ENCODE results near the gene BCAN. TPM values are rescaled to one million over a fixed set of nuclear protein-coding genes. Genes with fewer than 3 reads are reported as not detected.

Gene BCAN
- total RNA-seq, 2 experiments from 2014 or later = not detected

DNA sequence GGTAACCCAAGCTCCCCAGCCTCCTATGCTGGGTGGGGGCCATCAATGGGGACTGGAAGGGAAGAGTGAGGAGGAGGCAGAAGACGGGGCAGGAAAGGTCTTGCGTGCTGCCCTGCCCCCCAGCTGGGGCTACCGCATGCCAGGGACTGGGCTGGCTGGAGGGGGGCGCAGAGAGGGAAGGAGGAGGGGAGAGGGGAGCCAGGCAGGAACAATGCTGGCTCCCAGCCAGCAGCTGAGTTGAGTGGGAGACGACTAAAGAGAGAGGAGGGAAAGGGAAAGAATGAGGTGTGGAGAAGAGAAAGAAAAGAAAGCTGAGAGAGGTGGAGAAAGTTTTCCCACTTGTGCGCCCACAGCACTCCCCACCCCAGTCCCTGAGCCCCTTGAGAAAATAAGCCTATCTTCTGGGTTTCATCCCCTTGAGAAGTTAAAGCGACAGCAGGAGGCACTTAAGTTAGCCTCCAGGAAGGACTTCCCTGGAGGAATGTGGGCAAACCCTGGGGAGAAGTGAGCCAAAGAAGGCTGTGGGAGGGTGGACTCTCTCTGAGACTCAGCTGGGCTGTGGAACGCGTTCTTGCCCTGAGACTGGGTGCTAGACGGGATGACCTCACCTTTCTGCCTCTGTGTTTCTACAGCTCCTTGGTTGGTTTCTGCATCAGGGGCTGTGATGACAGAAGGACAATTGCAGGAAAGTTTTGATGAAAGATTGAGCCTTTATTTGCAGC lies 48.2 kb downstream of the BCAN start:
- H3K27me3 Mint-ChIP-seq (ENCODE audit: low read depth) = peaks cover 49% of the 10 kb centered on the region
- no peak overlapping the region for H3K4me3 Mint-ChIP-seq
- no peaks in the 10 kb centered on the region for H3K9me3 Mint-ChIP-seq
- no peak for DNase-seq
- peaks cover 24% of the 10 kb centered on the region for H3K4me1 Mint-ChIP-seq (ENCODE audit: low read depth)
- H3K36me3 Mint-ChIP-seq (ENCODE audit: low read depth) = no peaks in the 10 kb centered on the region
- no peak overlapping the region for H3K27ac Mint-ChIP-seq
- CTCF ChIA-PET = interaction anchor here (0.5 to 7.4 kb wide), 45 partner anchors 10 to 329 kb away, joined by 3 to 183 read pairs (median 5); partner anchors contain the start of genes BCAN, CRABP2, INSRR and ISG20L2
- intact Hi-C loops (cut with micrococcal nuclease) = loop anchor here (1.0 kb wide), 4 partner anchors 15 to 200 kb away; partner anchors contain the start of genes CRABP2 and NTRK1

GRCh38 chr1:156690675-156691036 lies 48.7 kb downstream of the BCAN start:
- DNase-seq = no peak
- H3K27ac Mint-ChIP-seq = no peak overlapping the region
- peaks cover 49% of the 10 kb centered on the region for H3K27me3 Mint-ChIP-seq (ENCODE audit: low read depth)
- peaks cover 24% of the 10 kb centered on the region for H3K4me1 Mint-ChIP-seq (ENCODE audit: low read depth)
- H3K36me3 Mint-ChIP-seq (ENCODE audit: low read depth) = no peaks in the 10 kb centered on the region
- H3K4me3 Mint-ChIP-seq = no peak overlapping the region
- no peaks in the 10 kb centered on the region for H3K9me3 Mint-ChIP-seq
- CTCF ChIA-PET = interaction anchor here (0.6 to 7.4 kb wide), 28 partner anchors 10 to 318 kb away, joined by 3 to 183 read pairs (median 10); partner anchors contain the start of genes CRABP2, INSRR, ISG20L2 and METTL25B
- intact Hi-C loops (cut with micrococcal nuclease) = no loop called here

- intact Hi-C loops (cut with micrococcal nuclease) = no loop called here
- CTCF ChIA-PET = interaction anchor here (0.6 to 7.4 kb wide), 14 partner anchors 13 to 214 kb away, joined by 3 to 183 read pairs (median 22); partner anchors contain the start of genes CRABP2, ISG20L2, METTL25B and NES
Measured at GRCh38 chr1:156691191-156691590, 49.3 kb downstream of the BCAN start.

DNA sequence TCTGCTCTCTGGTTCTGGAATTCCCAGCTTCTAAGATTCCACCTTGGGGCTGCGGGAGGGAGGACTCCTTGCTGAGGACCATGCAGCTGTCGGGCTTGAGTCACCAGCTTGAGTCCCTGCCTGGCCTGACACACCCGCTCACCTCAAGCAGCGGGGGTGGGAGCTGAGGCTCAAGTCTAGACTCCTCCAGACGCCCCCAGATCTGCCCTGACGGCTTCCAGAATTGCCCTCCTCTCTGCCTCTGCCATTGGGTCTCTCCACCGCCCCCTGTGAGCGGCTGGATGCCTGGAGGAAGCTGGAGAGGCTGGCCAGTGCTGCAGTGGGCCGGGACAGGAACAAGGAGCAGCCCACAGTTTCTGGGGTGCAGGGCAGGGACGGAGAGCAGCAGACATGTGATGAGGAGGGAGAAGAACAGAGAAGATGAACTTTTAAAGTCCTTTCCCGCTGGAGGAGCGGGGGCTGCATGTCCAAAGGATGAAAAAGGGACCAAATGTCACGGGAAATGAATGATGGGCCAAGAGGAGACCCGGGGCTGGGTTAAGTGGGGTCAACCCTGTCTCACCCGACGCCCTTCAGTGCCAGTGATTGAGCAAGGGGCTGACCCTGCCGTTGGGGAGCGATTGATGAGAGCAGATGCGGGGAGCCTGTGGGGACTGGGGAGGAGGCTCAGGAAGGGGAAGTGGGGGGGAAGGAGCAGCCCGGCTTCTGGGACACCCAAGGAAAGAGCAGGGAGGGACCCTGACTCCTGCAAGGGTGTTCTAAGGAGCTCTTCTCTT lies 49.9 kb downstream of the BCAN start:
- H3K4me1 Mint-ChIP-seq (ENCODE audit: low read depth) = peaks cover 24% of the 10 kb centered on the region
- no peak overlapping the region for H3K27ac Mint-ChIP-seq
- no peaks in the 10 kb centered on the region for H3K36me3 Mint-ChIP-seq (ENCODE audit: low read depth)

More at GRCh38 chr1:156691191-156691590, 49.3 kb downstream of the BCAN start:
- H3K4me1 Mint-ChIP-seq (ENCODE audit: low read depth) = peaks cover 24% of the 10 kb centered on the region
- H3K36me3 Mint-ChIP-seq (ENCODE audit: low read depth) = no peaks in the 10 kb centered on the region
- no peaks in the 10 kb centered on the region for H3K9me3 Mint-ChIP-seq
- H3K4me3 Mint-ChIP-seq = no peak overlapping the region
- H3K27me3 Mint-ChIP-seq (ENCODE audit: low read depth) = peaks cover 49% of the 10 kb centered on the region
- no peak overlapping the region for H3K27ac Mint-ChIP-seq
- no peak for DNase-seq

DNA sequence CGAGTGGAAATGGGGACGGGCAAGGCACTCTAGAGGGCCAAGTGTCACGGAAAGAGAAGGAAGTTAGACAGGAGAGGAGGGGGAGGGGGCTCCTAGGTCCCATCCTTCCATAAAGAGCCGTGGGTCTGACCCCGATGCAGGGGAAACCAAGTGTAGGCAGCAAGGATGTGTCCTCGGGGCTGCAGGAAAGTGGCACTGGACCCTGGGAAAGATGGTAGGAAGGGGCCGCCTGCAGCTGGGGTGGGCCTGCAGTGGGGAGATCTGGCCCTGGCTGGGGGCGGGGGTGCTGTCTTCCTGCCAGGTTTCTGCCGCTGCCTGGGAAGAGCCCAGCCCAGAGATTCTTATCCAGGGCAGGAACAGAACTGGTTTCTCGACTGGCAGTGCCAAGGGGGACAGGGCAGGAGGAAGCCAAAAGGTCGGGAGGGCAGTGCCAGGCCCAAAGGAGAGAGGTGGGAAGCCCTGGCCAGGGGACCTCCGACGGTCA lies 50.6 kb downstream of the BCAN start:
- Mint-ChIP-seq H3K4me1 (ENCODE audit: low read depth) (peaks cover 24% of the 10 kb centered on the region), H3K4me3 (no peak overlapping the region), H3K9me3 (no peaks in the 10 kb centered on the region), H3K27me3 (ENCODE audit: low read depth) (peaks cover 58% of the 10 kb centered on the region), H3K27ac (no peak overlapping the region), H3K36me3 (ENCODE audit: low read depth) (no peaks in the 10 kb centered on the region)
- intact Hi-C loops (cut with micrococcal nuclease) = no loop called here
- CTCF ChIA-PET = interaction anchor here (3.9 to 7.4 kb wide), 4 partner anchors 12 to 35 kb away, joined by 34 to 183 read pairs (median 110); partner anchors contain the start of genes CRABP2, ISG20L2, METTL25B and NES
- DNase-seq = no peak

More for the DNA sequence above, 49.9 kb downstream of the BCAN start:
- intact Hi-C loops (cut with micrococcal nuclease) = no loop called here
- DNase-seq = no peak
- CTCF ChIA-PET = interaction anchor here (1.0 to 7.4 kb wide), 9 partner anchors 12 to 168 kb away, joined by 3 to 183 read pairs (median 34); partner anchors contain the start of genes CRABP2, ISG20L2, METTL25B and NES
- H3K9me3 Mint-ChIP-seq = no peaks in the 10 kb centered on the region
- peaks cover 54% of the 10 kb centered on the region for H3K27me3 Mint-ChIP-seq (ENCODE audit: low read depth)
- H3K4me3 Mint-ChIP-seq = no peak overlapping the region

DNA sequence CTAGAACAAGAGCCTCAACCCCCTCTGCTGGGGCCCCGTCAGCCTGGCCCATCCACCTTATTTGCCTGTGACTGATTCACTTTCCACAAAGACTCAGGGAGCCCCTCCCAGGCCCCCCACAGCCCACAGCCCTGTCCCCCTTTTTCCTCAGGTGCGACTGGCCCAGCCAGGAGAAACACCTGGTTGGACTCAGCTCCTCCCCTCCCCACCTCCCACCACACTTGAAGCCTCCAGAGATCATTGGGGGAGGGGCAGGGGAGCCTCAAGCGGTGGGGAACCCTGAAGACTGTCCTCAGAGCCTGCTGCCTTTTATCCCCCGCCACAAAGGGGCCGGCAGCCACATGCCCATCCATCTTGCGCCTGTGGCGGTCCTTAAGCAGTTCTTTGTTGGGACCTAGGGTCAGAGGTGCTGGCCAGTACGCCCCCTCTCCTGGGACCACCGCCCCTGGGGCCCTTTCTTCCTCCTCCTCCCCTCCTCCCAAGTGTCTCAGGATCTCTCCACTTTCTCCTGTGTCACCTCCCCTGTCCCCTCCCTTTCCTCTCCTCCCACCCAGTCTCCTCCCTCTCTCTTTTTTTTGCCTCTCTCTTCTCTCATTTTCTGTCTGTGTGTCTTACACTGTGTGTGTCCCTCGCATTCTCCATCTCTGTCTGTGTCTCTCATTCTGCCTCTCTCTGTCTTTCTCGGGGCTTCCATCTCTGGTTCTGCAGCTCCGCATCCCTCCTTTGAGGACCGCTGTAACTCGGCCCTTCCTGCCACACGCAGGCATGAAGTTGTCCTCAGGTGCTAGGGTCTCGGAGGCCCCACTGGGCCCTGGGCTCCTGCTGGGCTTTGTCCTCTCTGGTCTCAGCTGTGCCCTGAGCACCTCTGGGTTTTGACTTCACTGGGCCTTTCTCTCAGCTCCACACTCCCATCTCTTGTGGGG lies 51.3 kb downstream of the BCAN start:
- Mint-ChIP-seq H3K36me3 (ENCODE audit: low read depth) (no peaks in the 10 kb centered on the region), H3K27ac (no peak overlapping the region)

DNA sequence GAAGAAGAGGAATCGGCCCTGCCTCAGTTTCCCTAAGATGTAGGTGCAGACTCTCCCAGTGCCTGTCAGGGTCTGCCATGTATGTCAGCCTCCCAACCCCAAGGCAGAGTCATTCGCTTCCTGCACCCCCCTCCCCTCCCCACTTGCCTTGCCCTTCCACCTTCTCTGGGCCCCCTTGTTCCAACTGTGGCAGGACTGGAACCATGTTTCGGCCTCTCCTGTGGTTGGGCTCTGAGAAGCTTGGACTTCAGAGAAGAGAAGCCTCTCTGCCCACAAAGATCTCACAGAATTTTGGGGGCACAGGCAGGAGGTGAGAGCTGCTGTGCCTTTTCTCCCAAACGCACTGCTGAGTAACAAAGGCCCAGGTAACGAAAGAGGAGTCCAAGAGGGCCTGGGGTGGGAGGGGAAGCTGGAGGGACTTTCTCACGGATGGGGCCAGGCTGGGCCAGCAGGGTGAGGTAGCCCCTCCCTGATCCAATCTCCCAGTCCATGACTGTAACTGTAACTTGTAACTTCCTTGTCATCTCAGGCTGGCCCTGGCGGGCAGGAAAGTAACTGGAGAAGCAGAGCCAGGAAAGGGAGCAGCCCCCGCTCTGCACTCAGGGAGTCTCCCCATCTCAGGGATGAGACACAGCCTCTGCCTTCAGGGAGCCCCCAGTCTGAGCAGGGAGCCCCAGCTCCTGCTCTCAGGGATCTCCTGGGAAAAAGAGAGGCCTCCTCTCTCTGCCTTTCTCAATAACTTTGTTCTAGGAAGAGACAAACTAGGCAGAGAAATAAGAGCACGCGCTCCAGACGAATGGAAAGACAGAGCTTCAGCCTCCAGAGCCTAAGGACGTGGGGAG lies 52.2 kb downstream of the BCAN start:
- H3K27ac Mint-ChIP-seq = no peak overlapping the region
- no peaks in the 10 kb centered on the region for H3K36me3 Mint-ChIP-seq (ENCODE audit: low read depth)
- H3K9me3 Mint-ChIP-seq = no peaks in the 10 kb centered on the region
- CTCF ChIA-PET = interaction anchor here (1.0 to 7.4 kb wide), 4 partner anchors 9 to 33 kb away, joined by 3 to 166 read pairs (median 7); partner anchors contain the start of genes CRABP2, ISG20L2 and METTL25B
- H3K4me1 Mint-ChIP-seq (ENCODE audit: low read depth) = peaks cover 24% of the 10 kb centered on the region
- no peak overlapping the region for H3K4me3 Mint-ChIP-seq
- intact Hi-C loops (cut with micrococcal nuclease) = no loop called here
- DNase-seq = no peak
- peaks cover 55% of the 10 kb centered on the region for H3K27me3 Mint-ChIP-seq (ENCODE audit: low read depth)

More for the DNA sequence above, 51.3 kb downstream of the BCAN start:
- CTCF ChIA-PET = interaction anchor here (4.7 to 7.4 kb wide), 3 partner anchors 11 to 34 kb away, joined by 53 to 183 read pairs (median 166); partner anchors contain the start of genes CRABP2, ISG20L2 and METTL25B
- Mint-ChIP-seq H3K27me3 (ENCODE audit: low read depth) (peaks cover 58% of the 10 kb centered on the region), H3K4me1 (ENCODE audit: low read depth) (peaks cover 24% of the 10 kb centered on the region), H3K4me3 (no peak overlapping the region), H3K9me3 (no peaks in the 10 kb centered on the region)
- DNase-seq = no peak
- intact Hi-C loops (cut with micrococcal nuclease) = no loop called here

- Mint-ChIP-seq H3K9me3 (no peaks in the 10 kb centered on the region), H3K27ac (no peak overlapping the region), H3K4me3 (no peak overlapping the region), H3K4me1 (ENCODE audit: low read depth) (peaks cover 22% of the 10 kb centered on the region), H3K36me3 (ENCODE audit: low read depth) (no peaks in the 10 kb centered on the region), H3K27me3 (ENCODE audit: low read depth) (peaks cover 55% of the 10 kb centered on the region)
- no peak for DNase-seq
- CTCF ChIA-PET = interaction anchor here (0.6 to 2.4 kb wide), 5 partner anchors 10 to 32 kb away, joined by 3 to 11 read pairs (median 3); partner anchors contain the start of gene CRABP2
- intact Hi-C loops (cut with micrococcal nuclease) = no loop called here
Measured at GRCh38 chr1:156694690-156694962, 52.7 kb downstream of the BCAN start.

GRCh38 chr1:156696755-156697154 lies 54.8 kb downstream of the BCAN start:
- no peaks in the 10 kb centered on the region for H3K9me3 Mint-ChIP-seq
- CTCF ChIA-PET = interaction anchor here (0.9 to 1.3 kb wide), 2 partner anchors 29 to 36 kb away, joined by 3 to 4 read pairs; no protein-coding TSS in a partner anchor

DNA sequence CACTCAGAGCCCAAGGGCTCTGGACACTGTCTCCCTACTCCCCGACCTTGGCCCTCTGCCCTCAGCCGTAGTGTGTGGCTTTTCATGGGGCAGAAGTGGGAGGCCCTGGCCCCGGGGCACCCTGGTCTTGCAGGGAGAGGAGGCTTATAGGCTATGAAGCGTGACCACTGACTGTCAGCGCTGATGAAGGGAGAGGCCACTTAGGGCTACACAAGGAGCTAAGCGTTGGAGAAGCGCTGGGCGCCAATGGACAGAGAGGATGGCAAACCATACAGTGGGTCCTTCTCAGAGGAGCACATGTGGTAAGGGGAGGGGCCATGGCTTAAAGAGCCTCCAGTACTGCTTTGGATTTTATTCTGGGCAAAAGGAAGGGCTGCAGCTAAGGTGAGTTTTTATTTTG lies 55.6 kb downstream of the BCAN start:
- intact Hi-C loops (cut with micrococcal nuclease) = no loop called here
- H3K9me3 Mint-ChIP-seq = no peaks in the 10 kb centered on the region
- H3K36me3 Mint-ChIP-seq (ENCODE audit: low read depth) = no peaks in the 10 kb centered on the region
- DNase-seq = no peak
- no peak overlapping the region for H3K27ac Mint-ChIP-seq
- peaks cover 11% of the 10 kb centered on the region for H3K4me1 Mint-ChIP-seq (ENCODE audit: low read depth)
- CTCF ChIA-PET = interaction anchor here (0.9 to 3.0 kb wide), 4 partner anchors 18 to 38 kb away, joined by 3 to 8 read pairs (median 6); no protein-coding TSS in a partner anchor
- H3K4me3 Mint-ChIP-seq = no peak overlapping the region
- H3K27me3 Mint-ChIP-seq (ENCODE audit: low read depth) = peaks cover 34% of the 10 kb centered on the region

More at GRCh38 chr1:156696755-156697154, 54.8 kb downstream of the BCAN start:
- Mint-ChIP-seq H3K36me3 (ENCODE audit: low read depth) (no peaks in the 10 kb centered on the region), H3K4me1 (ENCODE audit: low read depth) (peaks cover 18% of the 10 kb centered on the region), H3K4me3 (no peak overlapping the region), H3K27ac (peak overlapping the region; percentile 8), H3K27me3 (ENCODE audit: low read depth) (peaks cover 42% of the 10 kb centered on the region)
- intact Hi-C loops (cut with micrococcal nuclease) = no loop called here
- no peak for DNase-seq
